ENCODE measurements around the gene RPP38.

RPP38 gene

GRCh38 chr10:15099886-15100285 lies 2.7 kb downstream of the RPP38 start:
- no peak overlapping the region for H3K4me3 ChIP-seq (ENCODE audit: control insufficient read depth, low read depth, low read length)
- no peak for TF ChIP-seq CTCF (IDR thresholded peaks at IDR 0.05; ENCODE audit: control insufficient read depth, insufficient read depth, low read depth, low read length, missing control alignments)
- DNase-seq (ENCODE audit: low read depth) = no peak

GRCh38 chr10:15103513-15103912 lies 6.4 kb downstream of the RPP38 start:
- no peak for DNase-seq (ENCODE audit: low read depth)
- no peak for TF ChIP-seq CTCF (IDR thresholded peaks at IDR 0.05; ENCODE audit: control insufficient read depth, insufficient read depth, low read depth, low read length, missing control alignments)

GRCh38 chr10:15106352-15107013 lies 9.3 kb downstream of the RPP38 start:
- no peak for DNase-seq (ENCODE audit: low read depth)
- H3K4me3 ChIP-seq (ENCODE audit: control insufficient read depth, low read depth, low read length) = no peak overlapping the region
- TF ChIP-seq CTCF (IDR thresholded peaks at IDR 0.05; ENCODE audit: control insufficient read depth, insufficient read depth, low read depth, low read length, missing control alignments) = peak; percentile 86

More at GRCh38 chr10:15103513-15103912, 6.4 kb downstream of the RPP38 start:
- H3K4me3 ChIP-seq (ENCODE audit: control insufficient read depth, low read depth, low read length) = no peak overlapping the region

GRCh38 chr10:15112657-15113056 lies 15.5 kb downstream of the RPP38 start:
- no peak for DNase-seq (ENCODE audit: low read depth)
- TF ChIP-seq CTCF (IDR thresholded peaks at IDR 0.05; ENCODE audit: control insufficient read depth, insufficient read depth, low read depth, low read length, missing control alignments) = no peak
- no peak overlapping the region for H3K4me3 ChIP-seq (ENCODE audit: control insufficient read depth, low read depth, low read length)

- TF ChIP-seq CTCF (IDR thresholded peaks at IDR 0.05; ENCODE audit: control insufficient read depth, insufficient read depth, low read depth, low read length, missing control alignments) = no peak
- H3K4me3 ChIP-seq (ENCODE audit: control insufficient read depth, low read depth, low read length) = no peak overlapping the region
- DNase-seq (ENCODE audit: low read depth) = no peak
These were observed 16.6 kb downstream of the RPP38 start for GRCh38 chr10:15113766-15114165.

- no peak for TF ChIP-seq CTCF (IDR thresholded peaks at IDR 0.05; ENCODE audit: control insufficient read depth, insufficient read depth, low read depth, low read length, missing control alignments)
- no peak overlapping the region for H3K4me3 ChIP-seq (ENCODE audit: control insufficient read depth, low read depth, low read length)
- no peak for DNase-seq (ENCODE audit: low read depth)
These were observed 19.1 kb downstream of the RPP38 start for GRCh38 chr10:15116225-15116624.
